Measurements from ENCODE around the gene OR56B4.

DNA sequence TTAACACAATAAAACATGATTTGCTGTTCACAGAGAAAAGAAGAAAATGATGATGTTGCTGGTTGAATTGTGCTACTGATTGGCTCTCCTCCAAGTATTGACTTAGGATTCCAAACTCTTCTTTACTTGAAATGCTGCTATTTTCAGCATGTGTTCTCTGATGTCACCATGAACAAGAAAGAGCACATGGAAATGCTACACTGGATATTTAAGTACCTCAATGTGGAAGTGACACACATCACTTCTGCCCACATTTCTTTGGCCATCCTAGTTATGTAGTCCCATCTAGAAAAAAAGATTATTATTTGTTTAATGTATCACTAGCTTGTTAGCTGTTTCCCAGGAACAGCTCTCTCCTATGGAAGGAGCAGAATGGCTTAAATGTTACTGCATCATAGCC is 35.5 kb downstream of the OR56B4 start:
- no peak for TF ChIP-seq POLR2A (IDR thresholded peaks at IDR 0.05)
- TF ChIP-seq, protein P1, sequence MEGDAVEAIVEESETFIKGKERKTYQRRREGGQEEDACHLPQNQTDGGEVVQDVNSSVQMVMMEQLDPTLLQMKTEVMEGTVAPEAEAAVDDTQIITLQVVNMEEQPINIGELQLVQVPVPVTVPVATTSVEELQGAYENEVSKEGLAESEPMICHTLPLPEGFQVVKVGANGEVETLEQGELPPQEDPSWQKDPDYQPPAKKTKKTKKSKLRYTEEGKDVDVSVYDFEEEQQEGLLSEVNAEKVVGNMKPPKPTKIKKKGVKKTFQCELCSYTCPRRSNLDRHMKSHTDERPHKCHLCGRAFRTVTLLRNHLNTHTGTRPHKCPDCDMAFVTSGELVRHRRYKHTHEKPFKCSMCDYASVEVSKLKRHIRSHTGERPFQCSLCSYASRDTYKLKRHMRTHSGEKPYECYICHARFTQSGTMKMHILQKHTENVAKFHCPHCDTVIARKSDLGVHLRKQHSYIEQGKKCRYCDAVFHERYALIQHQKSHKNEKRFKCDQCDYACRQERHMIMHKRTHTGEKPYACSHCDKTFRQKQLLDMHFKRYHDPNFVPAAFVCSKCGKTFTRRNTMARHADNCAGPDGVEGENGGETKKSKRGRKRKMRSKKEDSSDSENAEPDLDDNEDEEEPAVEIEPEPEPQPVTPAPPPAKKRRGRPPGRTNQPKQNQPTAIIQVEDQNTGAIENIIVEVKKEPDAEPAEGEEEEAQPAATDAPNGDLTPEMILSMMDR (IDR thresholded peaks at IDR 0.05): no peak

Data from uterus (tissue), 2 donors.